Measurements from ENCODE around the gene PELI2.

The PELI2 gene

GRCh38 chr14:56108057-56108456 is 10.2 kb upstream of the PELI2 start:
- peaks cover 7% of the 10 kb centered on the region for H3K4me1 Mint-ChIP-seq
- H3K27me3 Mint-ChIP-seq, result no peaks in the 10 kb centered on the region
- no peak for ATAC-seq
- no peak overlapping the region for H3K27ac Mint-ChIP-seq
- no peak for DNase-seq
- H3K4me3 Mint-ChIP-seq, result no peak overlapping the region
- H3K9me3 Mint-ChIP-seq, result no peaks in the 10 kb centered on the region

- Mint-ChIP-seq H3K4me1 (peaks cover 21% of the 10 kb centered on the region), H3K9me3 (no peaks in the 10 kb centered on the region), H3K27me3 (no peaks in the 10 kb centered on the region), H3K27ac (no peak overlapping the region), H3K4me3 (no peak overlapping the region)
- ATAC-seq, result no peak
- DNase-seq, result no peak
These were observed 5.4 kb upstream of the PELI2 start for GRCh38 chr14:56112781-56113180.

- ATAC-seq (no peak), DNase-seq (no peak)
- Mint-ChIP-seq H3K27ac (no peak overlapping the region), H3K4me3 (no peak overlapping the region), H3K27me3 (peaks cover 9% of the 10 kb centered on the region), H3K4me1 (peaks cover 32% of the 10 kb centered on the region), H3K9me3 (no peaks in the 10 kb centered on the region)
These were observed 2.8 kb upstream of the PELI2 start for GRCh38 chr14:56115334-56115870.

- H3K4me1 Mint-ChIP-seq, result peaks cover 41% of the 10 kb centered on the region
- H3K27me3 Mint-ChIP-seq, result peaks cover 17% of the 10 kb centered on the region
- no peaks in the 10 kb centered on the region for H3K9me3 Mint-ChIP-seq
- H3K27ac Mint-ChIP-seq, result peak overlapping the region; percentile 0 to 5
- DNase-seq, result no peak
- peak overlapping the region in 1 of 2 donors; percentile 9 for H3K4me3 Mint-ChIP-seq
- no peak for ATAC-seq
These were observed 2.0 kb upstream of the PELI2 start for GRCh38 chr14:56115976-56116893.

GRCh38 chr14:56118611-56119181 is 485 bp downstream of the PELI2 start:
- ATAC-seq, result peak; percentile 62
- H3K9me3 Mint-ChIP-seq, result no peaks in the 10 kb centered on the region
- DNase-seq, result peak; percentile 23 to 57
- peaks cover 31% of the 10 kb centered on the region for H3K27me3 Mint-ChIP-seq
- peak overlapping the region in 1 of 2 donors; percentile 97 for H3K4me3 Mint-ChIP-seq
- H3K4me1 Mint-ChIP-seq, result peaks cover 40% of the 10 kb centered on the region
- no peak overlapping the region for H3K27ac Mint-ChIP-seq

GRCh38 chr14:56119201-56119981 is 1.2 kb downstream of the PELI2 start:
- peaks cover 40% of the 10 kb centered on the region for H3K4me1 Mint-ChIP-seq
- no peaks in the 10 kb centered on the region for H3K9me3 Mint-ChIP-seq
- peak overlapping the region in 1 of 2 donors; percentile 48 for H3K27ac Mint-ChIP-seq
- peaks cover 31% of the 10 kb centered on the region for H3K27me3 Mint-ChIP-seq
- H3K4me3 Mint-ChIP-seq, result peak overlapping the region; percentile 79 to 80
- DNase-seq (peak; percentile 43 to 45), ATAC-seq (peak; percentile 64)

GRCh38 chr14:56120091-56120691 is 2.0 kb downstream of the PELI2 start:
- no peaks in the 10 kb centered on the region for H3K9me3 Mint-ChIP-seq

GRCh38 chr14:56121816-56122215 is 3.6 kb downstream of the PELI2 start:
- H3K4me1 Mint-ChIP-seq, result peaks cover 31% of the 10 kb centered on the region
- no peaks in the 10 kb centered on the region for H3K9me3 Mint-ChIP-seq
- H3K27me3 Mint-ChIP-seq, result peaks cover 31% of the 10 kb centered on the region
- DNase-seq (no peak), ATAC-seq (no peak)
- no peak overlapping the region for H3K4me3 Mint-ChIP-seq
- no peak overlapping the region for H3K27ac Mint-ChIP-seq

More at GRCh38 chr14:56120091-56120691, 2.0 kb downstream of the PELI2 start:
- ATAC-seq, result no peak
- no peak for DNase-seq
- Mint-ChIP-seq H3K4me1 (peaks cover 40% of the 10 kb centered on the region), H3K4me3 (peak overlapping the region; percentile 79 to 80), H3K27ac (no peak overlapping the region), H3K27me3 (peaks cover 31% of the 10 kb centered on the region)

- peaks cover 31% of the 10 kb centered on the region for H3K27me3 Mint-ChIP-seq
- H3K27ac Mint-ChIP-seq, result no peak overlapping the region
- H3K4me3 Mint-ChIP-seq, result no peak overlapping the region
- H3K4me1 Mint-ChIP-seq, result peaks cover 35% of the 10 kb centered on the region
- no peak for DNase-seq
- H3K9me3 Mint-ChIP-seq, result no peaks in the 10 kb centered on the region
- no peak for ATAC-seq
These were observed 4.1 kb downstream of the PELI2 start for GRCh38 chr14:56122301-56122700.

GRCh38 chr14:56124327-56124726 is 6.1 kb downstream of the PELI2 start:
- H3K4me3 Mint-ChIP-seq, result no peak overlapping the region
- no peak for DNase-seq
- peaks cover 31% of the 10 kb centered on the region for H3K27me3 Mint-ChIP-seq
- no peaks in the 10 kb centered on the region for H3K9me3 Mint-ChIP-seq
- peaks cover 32% of the 10 kb centered on the region for H3K4me1 Mint-ChIP-seq
- ATAC-seq, result no peak
- no peak overlapping the region for H3K27ac Mint-ChIP-seq

GRCh38 chr14:56125772-56126636 is 7.8 kb downstream of the PELI2 start:
- ATAC-seq (no peak), DNase-seq (no peak)
- Mint-ChIP-seq H3K27me3 (peaks cover 16% of the 10 kb centered on the region), H3K27ac (no peak overlapping the region), H3K4me1 (peaks cover 28% of the 10 kb centered on the region), H3K4me3 (no peak overlapping the region), H3K9me3 (no peaks in the 10 kb centered on the region)

- Mint-ChIP-seq H3K27ac (no peak overlapping the region), H3K4me3 (no peak overlapping the region), H3K9me3 (no peaks in the 10 kb centered on the region), H3K27me3 (peaks cover 10% of the 10 kb centered on the region), H3K4me1 (peaks cover 28% of the 10 kb centered on the region)
- ATAC-seq (no peak), DNase-seq (no peak)
These were observed 8.4 kb downstream of the PELI2 start for GRCh38 chr14:56126637-56126913.

- ATAC-seq (no peak), DNase-seq (no peak)
- H3K27me3 Mint-ChIP-seq, result peaks cover 5% of the 10 kb centered on the region
- H3K27ac Mint-ChIP-seq, result no peak overlapping the region
- H3K4me1 Mint-ChIP-seq, result peaks cover 31% of the 10 kb centered on the region
- no peaks in the 10 kb centered on the region for H3K9me3 Mint-ChIP-seq
- H3K4me3 Mint-ChIP-seq, result no peak overlapping the region
These were observed 8.9 kb downstream of the PELI2 start for GRCh38 chr14:56127156-56127555.

GRCh38 chr14:56129092-56129491 is 10.9 kb downstream of the PELI2 start:
- ATAC-seq (no peak), DNase-seq (no peak)
- Mint-ChIP-seq H3K4me3 (no peak overlapping the region), H3K27me3 (peaks cover under 1% of the 10 kb centered on the region), H3K9me3 (no peaks in the 10 kb centered on the region), H3K27ac (no peak overlapping the region), H3K4me1 (peaks cover 36% of the 10 kb centered on the region)
